HG03558 (cell line): Measurements from ENCODE around the gene SLIRP.
A peak's percentile ranks its signal among the peaks of the same experiment; 100 is the strongest.
"Not testable (repeated sequence)": the region's sequence is repeated elsewhere in the genome, so short reads cannot be mapped to it uniquely, and the experiment has no call there.

Experiments used
- ATAC-seq: cut with Tn5 transposase; IDR thresholded peaks from one replicate; pipeline ENCODE4 v1.9.1; 2021; ENCODE audit warnings: moderate number of reproducible peaks; ENCODE audit not compliant: unreplicated experiment; ENCODE audit errors: extremely low read depth

Gene SLIRP

DNA sequence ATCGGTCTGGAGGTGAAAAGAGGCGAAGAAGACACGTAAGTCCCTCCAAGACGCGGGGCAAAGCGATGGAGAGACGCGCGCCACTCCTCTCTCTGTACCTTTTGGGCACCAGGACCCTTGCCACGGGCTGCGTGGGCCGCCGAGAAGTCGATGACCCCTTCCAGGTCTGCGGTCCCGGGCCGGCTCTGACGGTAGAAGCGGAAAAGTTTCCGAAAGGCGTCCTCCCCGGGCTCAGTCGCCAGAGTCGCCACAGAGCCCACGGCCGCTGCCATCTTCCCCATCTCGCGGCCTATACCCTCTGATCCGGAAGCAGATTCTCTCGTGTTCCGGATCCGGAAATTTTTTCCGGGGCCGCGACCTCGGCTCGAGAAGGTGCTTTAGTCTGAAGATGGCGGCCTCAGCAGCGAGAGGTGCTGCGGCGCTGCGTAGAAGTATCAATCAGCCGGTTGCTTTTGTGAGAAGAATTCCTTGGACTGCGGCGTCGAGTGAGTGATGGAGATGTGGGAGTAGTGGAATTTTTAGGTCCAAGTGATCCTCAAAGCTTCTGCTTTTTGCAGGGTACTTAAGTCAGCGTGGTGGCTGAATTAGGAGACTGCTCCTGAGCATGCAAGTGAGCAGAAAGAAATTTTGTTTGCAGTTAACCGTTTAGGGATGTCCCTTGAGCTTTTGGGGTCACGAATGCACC lies at the start of gene SLIRP, which contains the start of gene ALKBH1:
SLIRP (plus strand) TSS at position 380 of the 685 bp plus-strand sequence; CDS start at position 389, 9 bp downstream.
ALKBH1 (minus strand) TSS at position 300 of the 685 bp plus-strand sequence; CDS start at position 281, 19 bp downstream.
- peak; percentile 97 for ATAC-seq

DNA sequence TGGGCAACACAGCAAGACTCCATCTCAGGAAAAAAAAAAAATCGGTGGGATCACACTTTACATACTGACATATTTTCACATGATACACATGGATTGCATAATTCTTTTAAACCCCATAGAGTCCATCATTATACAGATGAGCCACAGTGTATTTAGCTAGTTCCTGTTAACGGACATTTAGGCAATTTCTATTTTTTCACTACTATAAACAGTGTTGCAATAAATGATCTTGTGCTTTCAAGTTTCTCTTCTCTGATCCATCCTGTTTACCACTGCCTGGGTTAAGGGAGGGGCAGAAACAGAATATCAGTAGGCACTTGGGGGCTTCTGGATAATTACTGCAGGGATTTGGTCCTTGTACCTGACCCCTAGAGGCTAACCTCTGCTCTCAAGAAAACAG lies 48.1 kb upstream of the SLIRP start:
- no peak for ATAC-seq

DNA sequence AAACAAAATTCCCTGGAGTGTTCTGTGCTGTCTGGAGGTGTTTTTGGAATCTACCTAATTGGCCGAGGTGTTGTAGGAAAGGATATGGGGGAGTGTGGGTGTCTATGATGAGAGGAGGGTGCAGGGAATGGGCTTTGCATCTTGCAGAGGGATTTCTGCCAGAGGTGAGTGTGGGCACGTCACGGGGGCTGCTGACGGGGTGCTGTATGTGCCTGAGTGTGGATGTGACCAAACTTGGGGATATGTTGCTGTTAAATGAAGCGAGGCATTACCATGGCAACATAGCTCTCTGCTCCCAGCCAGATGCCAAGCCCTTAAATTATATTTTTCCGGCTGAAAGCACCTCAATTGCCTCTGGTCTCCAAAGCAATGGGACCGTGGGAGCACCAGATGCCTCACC lies 47.1 kb upstream of the SLIRP start:
- ATAC-seq = no peak

DNA sequence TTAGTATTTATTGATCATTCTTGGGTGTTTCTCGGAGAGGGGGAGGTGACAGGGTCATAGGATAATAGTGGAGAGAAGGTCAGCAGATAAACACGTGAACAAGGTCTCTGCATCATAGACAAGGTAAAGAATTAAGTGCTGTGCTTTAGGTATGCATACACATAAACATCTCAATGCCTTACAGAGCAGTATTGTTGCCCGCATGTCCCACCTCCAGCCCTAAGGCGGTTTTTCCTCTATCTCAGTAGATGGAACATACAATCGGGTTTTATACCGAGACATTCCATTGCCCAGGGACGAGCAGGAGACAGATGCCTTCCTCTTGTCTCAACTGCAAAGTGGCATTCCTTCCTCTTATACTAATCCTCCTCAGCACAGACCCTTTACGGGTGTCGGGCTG lies 46.3 kb upstream of the SLIRP start:
- ATAC-seq = not testable (repeated sequence)

DNA sequence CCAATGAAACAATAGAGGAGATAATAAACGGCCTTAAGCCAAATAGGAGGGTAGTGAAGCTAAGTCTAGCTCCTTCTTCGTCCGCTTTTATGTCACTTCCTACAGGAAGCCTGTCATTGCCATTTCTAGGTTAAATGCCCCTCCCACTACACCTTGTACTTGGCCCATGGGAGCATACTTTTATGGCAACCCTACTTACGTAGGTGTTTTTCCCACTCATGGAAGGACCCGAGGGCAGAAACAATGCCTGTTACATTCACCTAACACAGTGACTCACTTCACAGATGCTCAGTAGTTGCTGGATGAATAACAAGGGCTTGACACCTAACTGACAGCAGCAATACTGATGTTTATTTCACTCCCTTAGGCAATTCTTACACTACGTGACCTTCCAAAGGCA lies 44.6 kb upstream of the SLIRP start:
- no peak for ATAC-seq

GRCh38 chr14:77667331-77667730 lies 40.6 kb upstream of the SLIRP start:
- no peak for ATAC-seq

DNA sequence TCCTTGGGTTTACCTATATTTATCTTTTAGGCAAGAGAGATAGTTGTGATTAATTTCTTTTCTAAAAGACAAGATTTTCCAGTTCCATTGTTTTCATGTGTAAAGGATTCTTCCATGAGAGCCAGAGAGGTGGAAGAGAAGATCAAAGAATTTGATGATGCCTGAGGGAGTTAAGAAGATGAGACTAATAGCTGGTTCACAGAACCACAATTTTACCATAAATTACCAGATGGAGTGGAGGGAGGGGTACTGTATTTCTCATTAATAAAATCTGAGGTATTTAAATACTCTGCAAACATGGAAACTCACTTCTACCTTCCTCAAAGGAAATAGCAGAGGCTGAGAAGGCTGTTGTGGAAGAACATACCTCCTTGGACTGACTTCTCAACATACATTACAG lies 34.7 kb upstream of the SLIRP start:
- no peak for ATAC-seq

DNA sequence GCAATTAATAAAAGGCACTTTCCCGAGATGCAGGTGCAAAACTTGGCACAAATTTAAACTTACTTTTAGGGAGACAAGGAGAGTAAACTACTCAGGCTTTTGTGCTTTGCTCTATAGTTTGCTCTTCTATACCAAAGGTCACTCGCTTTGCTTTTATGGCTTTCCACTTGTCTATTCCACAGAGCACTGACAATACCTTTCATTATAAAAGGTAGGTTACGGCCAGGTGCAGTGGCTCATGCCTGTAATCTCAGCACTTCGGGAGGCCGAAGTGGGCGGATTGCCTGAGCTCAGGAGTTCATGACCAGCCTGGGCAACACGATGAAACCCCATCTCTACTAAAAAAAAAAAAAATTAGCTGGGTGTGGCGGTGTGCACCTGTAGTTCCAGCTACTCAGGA lies 33.0 kb upstream of the SLIRP start:
- ATAC-seq = no peak

- no peak for ATAC-seq
Observed at GRCh38 chr14:77681196-77682157, 26.4 kb upstream of the SLIRP start.

- no peak for ATAC-seq
Observed at GRCh38 chr14:77682158-77682553, 25.7 kb upstream of the SLIRP start.

DNA sequence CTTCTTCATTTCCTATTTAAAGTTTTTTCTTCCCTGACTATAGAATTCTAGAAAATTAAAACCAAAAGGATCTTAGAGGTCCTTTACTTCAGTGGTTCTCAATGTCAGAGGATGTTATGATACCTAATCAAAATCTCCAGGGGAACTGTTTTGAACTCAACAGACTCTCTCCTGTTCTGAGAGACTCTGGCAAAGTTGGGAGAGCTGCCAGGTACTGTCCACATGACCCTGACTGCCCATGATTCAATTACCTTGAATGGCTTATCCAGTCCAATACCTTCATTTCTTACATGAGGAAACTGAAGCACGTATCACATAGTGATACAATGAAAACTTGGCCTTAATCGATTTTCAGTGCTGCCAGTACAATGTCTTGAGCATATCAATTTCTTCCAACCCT lies 16.6 kb upstream of the SLIRP start:
- no peak for ATAC-seq

GRCh38 chr14:77707355-77707723 lies 564 bp upstream of the SLIRP start:
- ATAC-seq = no peak

- ATAC-seq = no peak
Observed at GRCh38 chr14:77708749-77709148, 846 bp downstream of the SLIRP start.

GRCh38 chr14:77709412-77709811 lies 1.5 kb downstream of the SLIRP start:
- no peak for ATAC-seq

- ATAC-seq = no peak
Observed at GRCh38 chr14:77710364-77710763, 2.5 kb downstream of the SLIRP start.

- no peak for ATAC-seq
Observed at GRCh38 chr14:77714926-77715325, 7.0 kb downstream of the SLIRP start.

GRCh38 chr14:77717608-77718305 lies 9.9 kb downstream of the SLIRP start:
- no peak for ATAC-seq

DNA sequence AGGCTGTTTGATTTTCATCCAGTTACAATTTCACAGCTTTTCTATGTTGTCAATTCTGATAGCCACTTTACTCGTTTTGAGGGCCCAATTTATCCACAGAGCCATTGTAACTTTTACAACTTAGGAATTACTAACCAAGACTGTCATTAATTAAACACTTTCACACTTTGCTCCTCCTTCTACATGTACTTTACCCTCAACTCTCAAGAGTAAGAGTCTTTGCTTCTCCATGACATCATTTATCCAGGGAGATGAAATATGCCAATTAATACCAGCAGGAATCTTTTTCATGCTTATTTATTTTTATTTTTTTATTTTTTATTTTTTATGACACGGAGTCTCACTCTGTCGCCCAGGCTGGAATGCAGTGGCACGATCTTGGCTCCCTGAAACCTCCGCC lies 13.5 kb downstream of the SLIRP start:
- no peak for ATAC-seq

GRCh38 chr14:77722301-77722700 lies 14.4 kb downstream of the SLIRP start:
- ATAC-seq = no peak

DNA sequence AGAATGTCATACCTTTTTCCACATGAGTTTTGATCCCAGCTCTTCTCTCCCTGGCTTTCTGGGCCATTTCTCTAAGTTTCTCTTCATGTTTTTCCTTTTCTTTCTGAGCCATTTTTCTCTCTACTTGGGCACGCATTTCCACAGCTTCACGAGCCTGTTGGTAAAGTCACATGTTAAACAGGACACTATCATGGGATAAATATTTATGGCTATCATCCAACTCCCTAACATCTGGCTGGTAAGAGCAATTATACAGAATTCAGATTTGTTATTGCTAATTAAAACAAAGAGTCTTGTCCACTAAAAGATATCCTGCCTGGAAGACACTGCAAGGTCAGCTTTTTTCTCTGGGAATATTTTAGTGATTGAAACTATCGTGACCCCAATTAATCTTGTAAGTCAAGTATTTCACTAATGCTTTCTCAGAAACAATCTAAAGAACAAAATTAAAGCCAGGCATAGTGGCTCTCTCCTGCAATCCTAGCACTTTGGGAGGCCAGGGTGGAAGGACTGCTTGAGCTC lies 23.1 kb downstream of the SLIRP start:
- ATAC-seq = no peak
